Neutrophil (primary cell): ENCODE measurements around the gene DENND6A.

Experiments
- H3K27ac ChIP-seq: fragments of 200-600 bp; sonication (generic); 2 replicates; pipeline ENCODE4 v1.5.1; 2016; ENCODE audit warnings: mild to moderate bottlenecking, moderate library complexity
- H3K27me3 ChIP-seq: fragments of 200-600 bp; sonication (generic); 2 replicates; pipeline ENCODE4 v1.6.0; 2016; ENCODE audit warnings: mild to moderate bottlenecking
- H3K36me3 ChIP-seq: fragments of 200-600 bp; sonication (generic); 2 replicates; pipeline ENCODE4 v1.5.1; 2017
- H3K4me1 ChIP-seq, 2 experiments: fragments of 200-600 bp in 1 of 2; sonication (generic) in 1 of 2; 1 replicate in 1 of 2; 2 replicates in 1 of 2; pipeline versions ENCODE4 v1.5.1 to v1.6.1; 2013 to 2016; ENCODE audit warnings: low read depth in 1 of 2, low read length in 1 of 2, mild to moderate bottlenecking in 1 of 2, moderate library complexity in 1 of 2; ENCODE audit not compliant: control insufficient read depth in 1 of 2, insufficient read depth in 1 of 2
- H3K4me3 ChIP-seq, 2 experiments: fragments of 200-600 bp in 1 of 2; sonication (generic) in 1 of 2; 1 replicate in 1 of 2; 2 replicates in 1 of 2; pipeline ENCODE4 v1.5.1; 2013 to 2016; ENCODE audit warnings: low read depth in 1 of 2, low read length in 1 of 2, mild to moderate bottlenecking in 1 of 2, moderate library complexity in 1 of 2
- H3K9me3 ChIP-seq: fragments of 200-600 bp; sonication (generic); 2 replicates; pipeline ENCODE4 v1.5.1; 2016
- CTCF ChIP-seq: fragments of 200-600 bp; sonication (generic); IDR thresholded peaks from 2 replicates; pipeline ENCODE4 v1.5.1; 2016; ENCODE audit warnings: antibody characterized with exemption

The DENND6A gene

GRCh38 chr3:57597127-57597923 is 95.6 kb downstream of the DENND6A start, which contains the start of gene ARF4:
Gene ARF4, minus strand, starts transcription at chr3:57597344. Its CDS starts 204 bp downstream, at chr3:57597140.
- Histone ChIP-seq H3K36me3 (no peaks in the 10 kb centered on the region), H3K27me3 (no peaks in the 10 kb centered on the region), H3K4me1 (peaks cover 31 to 34% of the 10 kb centered on the region in 2 experiments), H3K27ac (peak within 1 kb of the TSS; percentile 94), H3K4me3 (peak within 1 kb of the TSS; percentile 78 to 96), H3K9me3 (no peaks in the 10 kb centered on the region)
- TF ChIP-seq CTCF = peak; percentile 63

- Histone ChIP-seq H3K36me3 (no peaks in the 10 kb centered on the region), H3K27me3 (no peaks in the 10 kb centered on the region), H3K27ac (peak overlapping the region; percentile 94), H3K9me3 (no peaks in the 10 kb centered on the region), H3K4me3 (peak overlapping the region; percentile 78 to 96), H3K4me1 (peaks cover 31 to 34% of the 10 kb centered on the region in 2 experiments)
- no peak for TF ChIP-seq CTCF
These were observed 96.3 kb downstream of the DENND6A start for GRCh38 chr3:57596495-57597126.

DNA sequence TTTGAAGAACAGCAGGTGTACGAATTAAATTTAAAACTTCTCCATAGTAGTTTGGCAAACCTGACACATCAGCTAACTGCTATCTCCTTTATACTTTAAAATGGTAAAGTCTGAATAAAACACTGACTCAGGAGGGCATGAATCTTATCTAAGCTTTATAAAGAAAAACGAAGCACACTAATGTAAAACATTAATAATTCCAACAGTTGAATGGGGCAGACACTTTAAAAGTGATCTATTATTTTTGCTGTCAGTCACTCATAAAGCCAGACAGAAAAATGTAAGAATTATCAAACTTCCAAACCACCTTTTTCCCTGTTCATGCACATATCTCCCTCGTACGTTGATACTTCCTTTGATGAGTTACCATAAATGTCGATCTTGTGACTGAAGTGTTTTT is 98.3 kb downstream of the DENND6A start:
- Histone ChIP-seq H3K4me3 (no peak overlapping the region), H3K4me1 (peaks cover 31 to 34% of the 10 kb centered on the region in 2 experiments), H3K36me3 (no peaks in the 10 kb centered on the region), H3K27ac (peak overlapping the region; percentile 94), H3K9me3 (no peaks in the 10 kb centered on the region), H3K27me3 (no peaks in the 10 kb centered on the region)
- no peak for TF ChIP-seq CTCF

DNA sequence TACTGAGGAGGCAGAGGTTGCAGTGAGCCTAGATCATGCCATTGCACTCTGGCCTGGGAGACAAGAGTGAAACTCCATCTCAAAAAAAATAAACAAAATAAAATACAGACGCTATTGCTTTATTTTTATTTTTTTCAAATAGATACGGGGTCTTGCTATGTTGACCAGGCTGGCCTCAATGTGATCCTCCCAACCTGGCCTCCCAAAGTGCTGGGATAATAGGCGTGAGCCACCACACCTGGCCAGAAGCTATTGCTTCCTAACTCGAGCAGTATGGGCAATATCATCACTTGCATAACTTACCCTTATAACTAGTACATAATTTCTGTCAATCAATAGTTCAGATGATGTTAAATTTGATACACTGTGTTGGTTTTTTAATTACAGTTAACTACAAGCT is 98.7 kb downstream of the DENND6A start:
- Histone ChIP-seq H3K4me1 (peaks cover 29 to 34% of the 10 kb centered on the region in 2 experiments), H3K36me3 (no peaks in the 10 kb centered on the region), H3K27ac (peak overlapping the region; percentile 94), H3K4me3 (no peak overlapping the region), H3K27me3 (no peaks in the 10 kb centered on the region), H3K9me3 (no peaks in the 10 kb centered on the region)
- TF ChIP-seq CTCF = no peak

DNA sequence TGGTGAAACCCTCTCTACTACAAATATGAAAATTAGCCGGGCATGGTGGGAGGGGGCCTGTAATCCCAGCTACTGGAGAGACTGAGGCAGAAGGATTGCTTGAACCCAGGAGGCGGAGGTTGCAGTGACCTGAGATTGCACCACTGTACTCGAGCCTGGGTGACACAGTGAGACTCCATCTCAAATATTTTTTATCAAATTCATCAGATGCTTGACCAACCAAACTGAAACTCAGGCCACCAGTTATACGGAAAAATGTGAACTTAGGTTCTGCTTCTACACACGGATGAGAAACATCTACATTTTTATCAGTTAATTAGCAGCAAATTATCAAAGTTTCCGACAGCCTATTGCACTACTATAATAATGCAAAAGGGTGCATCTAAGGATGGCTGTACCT is 100.6 kb downstream of the DENND6A start:
- H3K27ac ChIP-seq = peak overlapping the region; percentile 41
- H3K4me3 ChIP-seq = no peak overlapping the region
- no peak for TF ChIP-seq CTCF
- no peaks in the 10 kb centered on the region for H3K36me3 ChIP-seq
- no peaks in the 10 kb centered on the region for H3K27me3 ChIP-seq
- H3K4me1 ChIP-seq = peaks cover 25 to 34% of the 10 kb centered on the region in 2 experiments
- H3K9me3 ChIP-seq = no peaks in the 10 kb centered on the region
